Stimulated activated CD4-positive, alpha-beta T cell treated with anti-CD3 and anti-CD28 coated beads, Interleukin-4, amount 100 ng/mL, for 24 hours (primary cell): ENCODE data around the gene SLC12A8.

Experiments used
- DNase-seq: peaks from one replicate; pipeline ENCODE4 v3.0.0-alpha.2; 2020

Gene SLC12A8

DNA sequence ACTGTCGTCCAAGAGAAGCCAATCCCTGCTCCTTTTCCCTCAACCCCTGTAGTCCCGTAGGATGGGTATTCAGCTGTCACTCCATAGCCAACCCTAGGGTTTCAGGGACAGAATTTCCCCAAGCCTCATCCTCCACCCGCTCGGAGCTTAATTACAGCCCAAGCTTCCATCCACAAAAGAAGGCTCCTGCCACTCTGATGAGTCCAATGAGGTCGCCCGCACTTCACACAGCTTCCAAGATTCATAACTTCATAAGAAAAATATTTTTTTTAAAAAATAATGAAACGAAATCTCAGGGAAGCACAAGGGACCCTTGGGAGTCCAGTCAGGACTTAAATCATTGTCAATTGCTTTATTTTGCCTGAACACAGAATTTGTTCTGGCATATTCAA, 75.6 kb downstream of the SLC12A8 start:
- no peak for DNase-seq

DNA sequence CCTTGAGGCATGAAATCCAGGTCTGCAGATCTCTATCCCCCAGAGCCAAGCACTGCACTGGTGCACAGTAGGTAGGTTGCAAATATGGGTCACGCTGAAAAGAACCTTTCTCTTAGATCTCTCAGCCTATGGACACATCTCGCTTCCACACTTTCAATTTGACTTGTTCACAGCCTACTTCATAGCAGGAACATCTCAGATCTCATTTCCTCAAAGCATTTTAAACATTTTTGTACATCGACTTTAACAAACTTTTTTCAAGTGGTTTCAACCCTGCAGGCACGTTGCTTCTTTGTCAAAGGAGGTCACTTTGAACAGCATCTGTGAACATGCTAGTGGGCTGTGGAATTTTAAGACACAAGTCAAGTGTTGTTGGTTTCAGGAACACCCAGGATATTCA, 76.0 kb downstream of the SLC12A8 start:
- no peak for DNase-seq

DNA sequence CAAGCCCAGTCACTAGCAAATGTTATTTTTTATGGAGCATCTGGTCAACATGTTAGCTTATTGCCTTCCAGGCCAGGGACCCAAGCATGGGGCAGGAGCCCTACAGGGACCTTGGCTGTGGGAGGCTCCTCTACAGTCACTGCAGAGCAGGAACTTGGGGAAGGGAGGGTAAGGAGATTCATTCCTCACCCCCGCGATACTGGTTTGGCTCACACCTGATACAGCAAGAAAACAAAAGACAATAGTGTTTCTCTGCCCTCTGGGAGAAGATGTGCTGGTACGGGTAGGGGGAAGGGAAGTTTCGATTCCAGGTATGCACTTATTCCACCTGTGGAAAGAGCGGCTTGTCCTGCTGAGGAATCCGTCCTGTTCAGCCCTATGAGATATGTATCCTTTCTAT, 77.6 kb downstream of the SLC12A8 start:
- DNase-seq: no peak

DNA sequence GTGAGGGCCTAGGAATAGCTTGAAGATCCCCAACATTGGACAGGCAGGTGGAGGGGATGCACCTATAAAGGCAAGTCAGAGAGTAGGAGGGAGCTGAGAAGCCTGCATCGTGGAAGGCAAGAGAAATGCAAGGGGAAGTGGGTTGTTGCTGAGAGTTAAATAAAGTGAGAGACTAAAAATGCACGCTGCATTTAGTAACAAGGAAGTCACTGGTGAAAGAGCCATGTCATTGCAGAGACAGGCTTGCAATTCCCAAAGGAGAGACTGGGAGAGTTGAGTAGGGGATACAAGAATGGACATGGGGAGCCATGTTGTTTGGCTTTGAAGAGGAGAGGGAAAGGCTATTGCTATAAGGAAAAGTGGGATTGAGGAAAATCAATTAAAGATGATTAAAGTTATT, 79.7 kb downstream of the SLC12A8 start:
- DNase-seq: no peak

DNA sequence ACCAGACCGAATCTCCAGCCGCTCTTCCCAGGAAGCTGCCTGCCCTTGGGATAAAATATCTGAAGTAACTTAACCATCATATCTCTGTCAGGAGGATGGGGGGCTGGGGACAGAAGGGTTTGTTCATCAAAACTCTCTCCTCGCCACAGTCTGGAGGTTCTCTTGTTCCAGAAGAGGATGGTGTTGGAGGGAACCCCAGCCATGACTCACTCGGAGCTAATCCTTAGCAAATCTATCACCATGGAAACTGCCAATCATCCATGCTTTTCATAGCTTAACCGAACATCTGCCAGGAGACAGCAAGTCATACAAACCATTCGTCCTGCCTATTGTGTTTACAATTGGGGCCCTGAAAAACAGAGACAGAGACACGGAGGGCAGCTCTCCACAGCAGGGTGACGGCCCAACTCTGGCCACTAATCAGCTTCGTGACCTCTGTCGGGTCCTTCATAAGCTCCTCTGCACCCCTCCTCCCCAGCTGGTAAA, 83.0 kb downstream of the SLC12A8 start:
- DNase-seq: no peak

DNA sequence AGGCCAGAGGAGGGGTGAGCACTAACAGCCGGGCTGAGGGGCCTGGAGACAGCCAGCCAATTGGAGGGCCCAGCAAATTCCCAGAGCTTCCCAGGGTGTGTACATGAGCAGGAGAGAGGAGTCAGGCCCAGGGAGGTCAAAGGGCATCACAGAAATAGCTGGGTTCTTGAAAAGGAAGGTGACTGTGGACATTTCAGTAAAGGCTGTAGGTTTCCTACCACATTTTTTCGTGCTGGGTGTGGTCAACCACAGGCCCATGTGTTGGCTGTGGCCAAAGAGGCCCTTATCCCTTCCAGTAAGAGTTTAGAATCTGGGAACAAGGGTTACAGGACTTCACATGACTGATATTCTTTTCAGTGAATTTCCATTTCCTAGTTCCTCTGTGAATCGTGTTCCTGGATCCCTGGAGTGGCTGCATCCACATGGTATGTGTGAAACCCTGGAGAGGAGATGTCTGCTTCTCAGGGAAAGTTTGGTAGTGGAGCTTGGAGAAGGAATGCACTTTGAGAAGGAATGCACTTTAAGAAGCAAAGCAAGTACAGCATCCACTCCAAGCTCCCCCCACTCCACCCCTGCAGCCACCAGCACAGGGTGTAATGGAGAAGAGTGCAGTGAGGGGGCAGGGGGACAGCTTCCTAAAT, 83.6 kb downstream of the SLC12A8 start:
- DNase-seq: no peak

DNA sequence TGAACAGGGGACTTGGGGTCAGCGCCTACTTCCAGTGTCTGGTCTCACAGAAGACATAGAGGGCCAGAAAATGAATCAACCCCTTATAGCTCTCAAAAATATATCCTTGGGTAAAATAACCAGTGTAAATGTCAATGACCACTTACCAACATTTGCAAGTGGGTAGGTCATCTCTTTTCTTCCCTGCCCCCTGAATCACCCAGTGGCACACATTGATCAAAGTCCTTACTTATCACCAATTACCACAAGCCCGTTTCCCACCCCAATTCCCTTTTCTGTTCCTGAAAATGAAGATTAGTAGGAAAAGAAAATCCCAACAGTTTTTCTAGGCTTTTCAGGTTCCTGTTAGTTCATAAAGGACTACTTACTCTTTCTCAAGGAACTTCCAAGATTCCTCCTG, 86.2 kb downstream of the SLC12A8 start:
- DNase-seq: no peak

DNA sequence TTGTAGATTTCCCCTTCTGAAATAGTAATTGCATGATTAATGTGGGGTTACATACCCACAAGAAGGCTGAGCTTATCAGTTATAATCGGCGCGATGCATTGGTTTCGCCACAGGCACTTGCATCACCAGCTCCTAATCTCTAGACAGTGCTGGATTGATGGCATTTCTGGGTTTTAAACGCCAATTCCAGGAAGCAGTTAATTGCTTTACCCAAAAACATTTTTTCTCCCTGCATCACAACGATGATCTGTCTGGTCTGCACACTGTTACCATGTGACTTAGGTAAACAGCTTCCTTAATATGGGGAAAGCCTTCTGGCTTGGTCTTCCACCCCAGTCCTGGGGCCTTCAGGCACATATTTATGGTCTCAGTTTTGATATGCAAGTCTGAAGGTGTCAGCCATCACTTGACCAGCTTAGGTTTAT, 86.7 kb downstream of the SLC12A8 start:
- DNase-seq: peak; percentile 26

DNA sequence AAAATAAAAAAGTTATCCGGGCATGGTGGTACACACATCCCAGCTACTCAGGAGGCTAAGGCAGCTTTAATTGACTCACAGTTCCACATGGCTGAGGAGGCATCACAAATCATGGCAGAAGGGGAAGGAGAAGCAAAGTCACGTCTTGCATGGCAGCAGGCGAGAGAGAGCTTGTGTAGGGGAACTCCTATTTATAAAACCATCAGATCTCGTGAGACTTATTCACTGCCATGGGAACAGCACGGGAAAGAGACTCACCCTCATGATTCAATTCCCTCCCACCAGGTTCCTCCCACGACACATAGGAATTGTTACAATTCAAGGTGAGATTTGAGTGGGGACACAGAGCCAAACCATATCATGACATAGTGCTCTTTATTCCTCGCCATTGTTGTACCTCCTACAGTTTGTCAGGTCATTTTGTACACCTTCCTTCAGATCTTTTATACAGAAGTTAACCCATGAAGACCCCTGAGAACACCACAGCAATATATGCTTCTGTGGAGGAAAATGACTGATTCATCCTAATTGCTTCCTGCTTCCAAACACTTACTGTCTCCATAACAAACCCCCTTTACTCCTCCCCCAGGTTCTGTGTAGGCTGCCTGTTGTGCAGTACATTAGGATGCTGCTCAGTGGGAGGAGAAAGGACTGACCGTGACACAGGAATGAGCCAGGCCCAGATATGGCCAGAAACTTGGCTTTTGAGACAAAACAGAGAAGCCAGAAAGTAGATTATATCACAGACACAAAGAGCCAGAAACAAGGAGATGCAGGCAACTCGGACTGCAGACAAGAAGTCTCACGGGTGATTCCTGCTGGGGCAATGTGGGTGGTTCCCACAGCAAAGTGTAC, 88.9 kb downstream of the SLC12A8 start:
- DNase-seq: no peak

DNA sequence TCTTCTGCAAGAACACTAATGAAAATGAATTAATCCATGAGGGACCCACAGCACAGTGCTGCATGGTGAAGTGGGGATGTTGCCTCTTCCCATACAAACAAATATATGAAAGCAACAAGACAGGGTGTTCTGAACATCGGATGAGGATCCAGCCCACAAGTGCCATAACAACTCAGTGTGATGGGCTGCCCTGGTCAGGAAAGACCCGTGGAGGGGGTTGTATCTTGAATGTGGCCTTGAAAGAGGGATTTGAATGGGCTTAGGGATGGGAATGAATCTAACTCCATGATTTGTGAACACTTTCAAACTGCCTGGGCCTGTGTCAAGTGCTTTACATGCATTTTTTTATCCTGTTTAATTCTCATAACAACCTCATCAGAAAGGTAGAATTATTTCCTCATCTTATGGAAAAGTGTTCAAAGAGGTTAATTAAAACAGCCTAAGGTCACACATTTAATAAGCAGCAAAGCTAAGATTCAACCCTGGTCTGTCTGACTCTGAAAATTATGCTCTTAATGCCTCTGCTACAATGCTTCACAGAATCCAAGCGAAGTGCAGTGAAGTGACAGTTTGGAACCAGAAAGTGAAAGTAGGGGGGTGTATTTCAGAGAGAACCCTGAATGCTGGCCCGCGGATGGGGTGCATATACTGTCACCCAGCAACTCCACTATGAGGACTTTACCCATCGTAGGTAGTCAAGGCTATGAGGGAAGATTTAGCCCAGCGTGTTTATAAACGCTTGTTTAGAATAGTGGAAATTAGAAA, 91.1 kb downstream of the SLC12A8 start:
- DNase-seq: peak; percentile 26

DNA sequence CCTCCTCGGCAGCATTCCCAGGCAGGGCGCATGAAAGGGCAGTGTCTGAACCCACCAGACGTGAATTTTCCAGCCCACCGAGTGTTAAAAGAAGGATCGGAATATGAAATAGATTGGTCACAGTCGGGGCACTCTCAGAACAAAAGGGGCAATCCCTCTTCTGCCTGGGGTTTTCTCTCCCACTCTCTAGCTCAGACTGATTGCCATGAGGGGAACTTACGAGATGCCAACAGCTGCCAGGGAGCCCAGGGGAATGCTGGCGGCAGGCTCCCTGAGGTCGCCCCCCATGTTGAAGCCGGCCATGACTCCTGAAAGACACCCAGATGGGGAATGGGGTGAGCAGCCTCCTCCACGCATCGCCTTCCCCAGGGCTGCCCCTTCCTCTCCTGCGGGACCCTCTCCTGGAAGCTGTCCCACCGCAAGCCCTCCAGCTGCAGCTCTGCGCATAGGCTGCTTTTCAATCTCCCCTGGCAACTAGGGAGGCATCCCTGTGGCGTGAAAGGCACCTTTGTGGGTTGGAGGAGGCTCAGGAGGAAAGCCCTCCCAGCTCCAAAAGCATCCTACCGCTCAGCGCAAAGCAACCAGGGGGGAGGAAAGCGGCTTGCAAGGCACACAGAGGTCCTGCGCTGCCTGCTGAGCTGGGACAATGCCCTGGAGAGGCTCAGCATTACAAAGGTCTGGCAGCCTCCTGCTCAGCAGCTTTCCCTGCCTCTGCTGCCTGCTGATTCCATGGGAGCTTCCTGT, 92.0 kb downstream of the SLC12A8 start:
- DNase-seq: no peak

DNA sequence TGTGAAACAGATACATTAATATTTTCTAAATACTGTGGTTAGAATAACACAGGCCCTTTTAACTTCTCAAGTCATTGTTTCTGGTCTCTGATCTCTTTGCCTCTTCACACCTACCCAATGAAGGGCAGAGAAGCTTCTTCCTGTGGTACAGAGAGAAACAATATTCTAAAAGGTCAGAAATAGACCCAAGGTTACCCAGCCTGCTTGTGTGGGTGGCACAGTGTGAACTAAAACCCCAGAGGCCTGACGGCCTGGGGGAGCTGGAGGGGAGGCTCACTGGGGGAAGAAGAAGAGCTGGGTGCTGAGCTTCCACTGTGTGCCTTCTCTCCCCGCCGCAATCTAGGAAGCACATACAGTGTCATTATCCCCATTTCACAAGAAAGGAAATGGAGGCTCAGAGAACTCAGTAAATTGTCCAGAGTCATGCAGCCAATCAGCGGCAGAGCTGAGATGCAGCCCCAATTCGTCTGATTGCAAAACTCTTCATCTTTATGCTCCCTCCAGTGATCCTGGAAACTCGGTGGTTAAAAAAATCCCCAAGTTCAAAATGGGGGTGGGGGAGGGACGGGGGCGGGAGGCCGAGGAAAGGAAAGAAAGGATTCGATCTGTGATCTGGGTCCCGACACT, 92.7 kb downstream of the SLC12A8 start:
- DNase-seq: no peak

DNA sequence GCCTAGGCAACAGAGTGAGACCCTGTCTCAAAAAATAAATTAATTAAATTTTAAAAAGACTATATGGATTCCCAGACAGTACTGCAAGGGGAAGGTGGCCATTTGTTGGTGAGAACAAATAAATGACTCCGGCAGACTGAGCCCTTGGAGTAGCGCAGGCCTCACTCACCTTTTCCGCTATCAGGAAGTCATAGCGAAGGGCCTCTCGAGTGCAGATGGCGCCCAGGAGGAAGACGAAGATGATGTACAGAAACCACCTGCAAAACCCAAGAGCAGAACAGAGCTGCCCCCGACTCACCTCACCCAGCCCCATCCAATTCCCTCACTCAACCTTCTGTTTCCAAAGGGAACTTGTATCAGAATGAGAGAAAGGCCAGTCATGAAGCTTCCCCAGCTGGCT, 93.9 kb downstream of the SLC12A8 start:
- no peak for DNase-seq

DNA sequence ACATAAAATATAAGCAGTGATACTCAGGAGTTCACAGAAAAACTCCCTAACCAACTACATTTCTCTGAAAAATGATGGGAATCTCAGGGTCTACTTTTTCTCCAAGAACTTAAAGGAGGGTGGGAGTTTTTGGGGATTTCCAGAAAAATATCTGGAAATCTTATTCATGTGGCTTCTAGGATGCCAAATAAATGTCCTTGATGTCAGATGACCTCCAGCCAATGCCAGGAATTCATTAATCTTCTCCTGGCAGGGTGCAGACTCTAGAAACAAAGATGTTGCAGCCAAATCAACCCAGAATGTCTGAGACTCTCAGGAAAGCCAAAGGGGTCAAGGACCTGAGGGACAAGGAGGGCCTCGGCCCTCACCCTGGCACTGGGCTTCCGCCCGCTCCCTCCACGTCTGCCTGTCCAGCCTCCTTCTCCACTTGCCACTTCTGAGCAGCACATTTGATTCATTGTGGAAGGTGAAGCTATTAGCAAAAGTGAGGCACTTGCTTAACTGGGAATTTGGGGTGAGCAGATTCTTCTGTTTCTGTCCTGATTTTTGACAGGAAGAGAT, 94.8 kb downstream of the SLC12A8 start:
- DNase-seq: no peak

DNA sequence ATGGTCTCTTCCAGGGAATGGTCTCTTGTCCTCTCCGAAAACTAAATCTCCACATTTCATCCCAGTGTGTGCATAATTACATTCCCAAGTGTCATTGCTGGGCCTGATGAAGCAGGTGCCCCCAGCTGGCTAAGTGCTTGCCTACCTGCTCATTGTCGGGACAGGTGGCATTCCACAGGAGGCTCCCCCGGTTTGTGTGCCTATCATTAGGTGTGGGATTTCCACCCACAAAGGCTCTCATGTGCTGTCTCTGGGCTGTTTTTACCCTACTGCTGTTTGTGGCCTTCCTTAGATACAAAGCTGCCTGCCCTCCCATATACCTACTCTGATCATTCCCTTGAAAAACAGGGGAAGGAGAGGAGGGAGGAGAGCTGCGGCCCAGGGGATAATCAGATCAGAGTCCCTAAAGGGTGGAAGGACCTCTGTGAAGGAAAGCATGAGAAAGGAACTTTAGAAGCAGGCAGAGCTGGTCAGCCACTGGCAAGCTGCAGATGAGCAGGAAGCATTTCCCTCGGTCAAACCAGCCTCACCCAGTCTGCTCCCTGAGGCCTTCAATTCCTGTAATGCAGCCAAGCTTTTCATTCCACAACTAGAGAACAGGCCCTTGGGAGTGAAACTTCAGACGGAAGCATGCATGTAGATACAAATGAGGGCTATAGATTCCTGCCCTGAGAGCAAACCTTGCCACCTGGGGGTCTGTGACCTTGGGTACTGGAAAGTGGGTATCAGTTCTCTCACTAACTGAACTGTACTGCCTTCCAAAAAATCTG, 96.1 kb downstream of the SLC12A8 start:
- DNase-seq: no peak

DNA sequence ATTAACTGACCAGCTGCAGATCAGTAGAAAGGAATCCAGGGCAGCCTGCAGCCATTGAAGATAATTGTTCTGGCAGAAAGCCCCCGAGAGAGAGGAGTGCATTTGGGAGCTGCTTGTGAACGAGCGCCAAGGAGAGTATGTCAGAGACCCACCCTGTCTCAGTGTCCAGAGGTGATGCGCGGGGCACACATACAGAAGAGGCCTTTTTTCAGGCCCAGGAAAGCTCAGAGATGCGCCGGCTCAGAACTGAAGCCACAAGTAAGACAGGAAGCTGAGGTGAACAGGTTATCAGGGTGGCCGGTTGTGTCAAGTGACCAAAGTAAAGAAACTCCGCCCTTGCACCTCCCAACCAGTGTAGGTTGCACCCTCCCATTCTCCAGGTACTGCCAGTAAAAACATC, 96.9 kb downstream of the SLC12A8 start:
- no peak for DNase-seq

DNA sequence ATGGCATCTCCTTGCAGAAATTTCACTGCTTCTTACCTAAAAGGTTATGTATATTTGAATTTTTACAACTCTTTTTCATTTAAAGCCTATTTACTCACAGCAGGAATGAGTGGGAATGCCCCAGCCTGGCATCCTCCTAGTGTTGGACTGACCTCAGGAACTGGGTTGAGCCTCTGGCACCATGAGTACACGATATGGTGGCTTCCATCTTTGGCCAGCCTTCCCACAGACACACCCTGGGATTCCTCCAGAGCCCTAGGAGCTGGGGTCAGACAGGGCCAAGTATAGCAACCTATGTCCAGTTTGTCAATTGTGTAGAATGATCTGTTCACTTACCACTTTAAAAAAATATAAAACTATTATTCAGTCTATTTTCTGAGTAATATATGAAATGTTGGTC, 99.6 kb downstream of the SLC12A8 start:
- no peak for DNase-seq

DNA sequence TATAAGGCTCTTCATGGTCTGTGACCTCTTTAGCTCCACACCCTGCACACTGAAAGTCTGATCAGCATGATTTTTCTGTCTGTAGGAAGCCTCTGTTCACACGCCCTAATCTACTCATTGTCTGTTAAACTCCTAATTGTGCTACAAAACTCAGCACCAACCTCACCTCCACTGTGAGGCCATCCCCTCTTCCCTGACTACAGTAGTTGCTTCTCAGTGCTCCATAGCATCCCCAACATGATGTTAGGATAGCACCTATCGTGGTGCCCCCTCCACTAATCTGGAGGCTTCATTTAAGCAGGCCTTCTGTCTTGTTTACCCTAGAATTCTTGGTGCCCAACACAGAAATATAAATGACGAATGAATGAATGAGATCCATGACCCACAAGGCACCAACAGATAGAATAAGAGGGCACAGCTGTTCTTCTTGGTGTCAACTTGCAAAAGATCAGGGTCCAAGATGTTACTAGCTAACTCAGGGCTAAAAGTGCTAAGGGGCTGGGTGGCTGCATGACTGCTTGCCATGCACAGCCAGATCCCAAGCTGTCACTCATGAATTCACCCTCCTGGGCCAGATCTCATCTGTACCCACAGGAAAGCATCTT, 101.6 kb downstream of the SLC12A8 start:
- no peak for DNase-seq

DNA sequence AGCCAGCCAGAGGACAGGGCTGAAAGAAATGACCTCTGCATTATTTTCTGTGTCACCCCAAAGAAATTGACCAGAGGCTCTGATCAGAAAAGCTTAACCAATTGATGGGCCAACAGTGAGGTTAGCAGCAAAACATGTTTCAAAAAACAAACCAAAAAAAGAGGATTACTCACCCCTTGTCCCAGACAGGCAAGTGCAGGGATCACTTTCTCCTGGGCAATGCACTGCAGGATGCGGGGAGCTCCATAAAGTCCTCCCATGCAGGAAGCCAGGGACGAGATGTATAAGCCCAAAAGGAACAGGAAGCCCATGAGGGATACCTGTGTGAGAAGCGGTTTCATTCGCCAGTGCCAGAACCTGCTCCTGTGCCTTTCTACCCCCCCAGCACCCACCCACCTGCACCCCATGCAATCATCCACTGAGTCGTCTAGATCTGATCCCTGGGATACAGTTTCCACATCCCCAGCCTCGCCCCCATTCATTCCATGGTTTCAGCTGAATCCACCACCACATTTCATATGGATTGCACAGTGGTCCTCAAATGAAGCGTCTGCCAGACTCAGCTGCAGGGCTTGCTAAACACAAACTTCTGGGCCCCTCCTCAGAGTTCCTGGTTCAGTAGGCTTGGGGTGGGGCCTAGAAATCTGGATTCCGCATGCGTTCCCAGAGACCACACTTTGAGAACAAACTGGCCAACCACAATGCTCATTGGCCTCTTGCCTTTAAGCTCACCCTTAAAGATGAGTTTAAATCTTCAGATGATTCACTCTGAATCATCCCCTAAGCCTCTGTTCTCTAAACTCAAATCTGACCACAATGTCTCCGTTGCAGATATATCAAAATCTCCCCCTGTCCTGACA, 102.3 kb downstream of the SLC12A8 start:
- DNase-seq: peak; percentile 15

DNA sequence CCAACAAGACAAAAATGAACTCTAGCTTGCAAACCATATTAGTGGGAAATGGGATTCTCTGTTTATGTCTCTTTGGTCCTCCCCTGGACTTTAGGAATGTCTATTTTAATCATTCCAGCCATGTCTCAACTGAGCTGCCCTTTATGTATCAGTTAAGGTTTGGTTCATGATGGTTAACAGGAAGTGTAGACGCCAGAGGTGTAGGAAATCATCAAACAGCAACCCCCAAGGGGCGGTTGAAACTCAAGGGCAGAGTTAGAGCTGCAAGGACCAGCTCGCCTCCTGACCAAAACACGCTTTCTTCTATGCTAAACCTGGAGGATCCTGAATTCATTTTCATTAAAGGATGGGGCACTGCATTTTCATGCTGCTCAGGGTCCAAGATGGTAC, 103.0 kb downstream of the SLC12A8 start:
- no peak for DNase-seq
